Measurements from ENCODE around the gene CHRNA1. TPM values are rescaled to one million over a fixed set of nuclear protein-coding genes. Genes with fewer than 3 reads are reported as not detected.

Gene CHRNA1
- total RNA-seq, 1 donor from 2014 or later: not detected

GRCh38 chr2:174704061-174704460 is 60.2 kb downstream of the CHRNA1 start:
- TF ChIP-seq, protein P1, sequence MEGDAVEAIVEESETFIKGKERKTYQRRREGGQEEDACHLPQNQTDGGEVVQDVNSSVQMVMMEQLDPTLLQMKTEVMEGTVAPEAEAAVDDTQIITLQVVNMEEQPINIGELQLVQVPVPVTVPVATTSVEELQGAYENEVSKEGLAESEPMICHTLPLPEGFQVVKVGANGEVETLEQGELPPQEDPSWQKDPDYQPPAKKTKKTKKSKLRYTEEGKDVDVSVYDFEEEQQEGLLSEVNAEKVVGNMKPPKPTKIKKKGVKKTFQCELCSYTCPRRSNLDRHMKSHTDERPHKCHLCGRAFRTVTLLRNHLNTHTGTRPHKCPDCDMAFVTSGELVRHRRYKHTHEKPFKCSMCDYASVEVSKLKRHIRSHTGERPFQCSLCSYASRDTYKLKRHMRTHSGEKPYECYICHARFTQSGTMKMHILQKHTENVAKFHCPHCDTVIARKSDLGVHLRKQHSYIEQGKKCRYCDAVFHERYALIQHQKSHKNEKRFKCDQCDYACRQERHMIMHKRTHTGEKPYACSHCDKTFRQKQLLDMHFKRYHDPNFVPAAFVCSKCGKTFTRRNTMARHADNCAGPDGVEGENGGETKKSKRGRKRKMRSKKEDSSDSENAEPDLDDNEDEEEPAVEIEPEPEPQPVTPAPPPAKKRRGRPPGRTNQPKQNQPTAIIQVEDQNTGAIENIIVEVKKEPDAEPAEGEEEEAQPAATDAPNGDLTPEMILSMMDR (conservative IDR thresholded peaks at IDR 0.05; ENCODE audit: low read depth, low read length): no peak

GRCh38 chr2:174703430-174703829 is 60.8 kb downstream of the CHRNA1 start:
- DNase-seq (ENCODE audit: low read depth): no peak
- TF ChIP-seq, protein P1 (conservative IDR thresholded peaks at IDR 0.05; ENCODE audit: low read depth, low read length): no peak
- no peak overlapping the region for H3K4me3 ChIP-seq (ENCODE audit: low read depth, low read length)

More at GRCh38 chr2:174704061-174704460, 60.2 kb downstream of the CHRNA1 start:
- no peak overlapping the region for H3K4me3 ChIP-seq (ENCODE audit: low read depth, low read length)
- DNase-seq (ENCODE audit: low read depth): no peak

GRCh38 chr2:174702541-174702940 is 61.7 kb downstream of the CHRNA1 start:
- no peak overlapping the region for H3K4me3 ChIP-seq (ENCODE audit: low read depth, low read length)
- TF ChIP-seq, protein P1 (conservative IDR thresholded peaks at IDR 0.05; ENCODE audit: low read depth, low read length): no peak
- no peak for DNase-seq (ENCODE audit: low read depth)

DNA sequence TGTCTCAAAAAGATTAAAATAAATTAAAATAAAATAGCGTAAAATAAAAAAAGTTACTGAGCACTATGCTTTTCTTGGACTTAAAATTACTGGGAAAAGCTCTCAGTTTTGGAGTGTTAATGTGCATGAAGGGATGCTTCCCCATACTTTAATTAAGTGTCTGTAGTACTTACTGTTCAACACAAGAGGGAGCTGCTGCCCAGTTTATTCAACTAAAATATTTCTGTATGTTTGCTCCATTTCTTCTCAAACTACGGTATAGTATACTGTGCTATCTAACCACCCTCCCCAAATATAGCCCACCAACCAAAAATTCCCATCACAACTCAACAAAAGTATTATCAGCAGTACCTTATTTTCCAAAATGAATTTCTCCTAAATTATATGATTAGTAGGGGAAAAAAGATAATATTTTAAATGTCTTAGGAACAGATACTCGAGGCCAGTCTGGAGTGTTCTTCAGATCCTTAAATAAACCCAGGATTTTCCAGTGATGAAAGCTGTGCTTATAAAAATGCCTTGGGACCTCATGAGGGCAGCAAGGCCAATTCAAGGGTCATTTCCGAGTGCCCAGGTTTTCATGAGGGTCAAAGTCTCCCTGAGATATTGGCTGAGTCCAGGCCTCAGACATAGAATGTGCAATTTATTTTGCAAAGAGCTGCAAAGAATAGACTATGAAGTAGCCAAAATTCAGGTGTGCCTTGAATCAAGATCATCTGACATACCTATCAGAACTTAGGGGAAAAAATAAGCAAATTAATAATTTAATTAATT is 64.1 kb downstream of the CHRNA1 start:
- H3K4me3 ChIP-seq (ENCODE audit: low read depth, low read length): no peak overlapping the region
- TF ChIP-seq, protein P1 (conservative IDR thresholded peaks at IDR 0.05; ENCODE audit: low read depth, low read length): peak; percentile 66
- DNase-seq (ENCODE audit: low read depth): no peak

Other genes starting within 250 kb of the CHRNA1 start
- gene WIPF1, start 166.7 kb downstream of the CHRNA1 start, total RNA-seq: 7.6 and 8.4 TPM in 2 replicates
- gene CHN1, start 240.9 kb upstream of the CHRNA1 start, total RNA-seq: 12.2 and 22.5 TPM in 2 replicates

Measured in epithelial cell of proximal tubule (primary cell).